ENCODE results near the gene ZNRF2. TPM values are rescaled to one million over a fixed set of nuclear protein-coding genes. Genes with fewer than 3 reads are reported as not detected.

ZNRF2 gene
- total RNA-seq, 1 donor from 2014 or later = 21.4 TPM

- intact Hi-C loops (cut with micrococcal nuclease) = loop anchor here (2.0 to 5.0 kb wide), 7 partner anchors 19 to 288 kb away; no protein-coding TSS in a partner anchor
- ATAC-seq (ENCODE audit: low read depth) (no peak), DNase-seq (no peak)
- H3K4me3 Mint-ChIP-seq = no peak overlapping the region
- peaks cover 58% of the 10 kb centered on the region for H3K4me1 Mint-ChIP-seq
- ChIA-PET CTCF (interaction anchor here (0.9 to 7.6 kb wide), 4 partner anchors 61 to 214 kb away, joined by 3 to 66 read pairs (median 3); no protein-coding TSS in a partner anchor), POLR2A (interaction anchor here (0.6 to 3.9 kb wide), 5 partner anchors 19 to 110 kb away, joined by 3 to 26 read pairs (median 6); partner anchors contain the start of gene ZNRF2)
- TF ChIP-seq, protein P1, sequence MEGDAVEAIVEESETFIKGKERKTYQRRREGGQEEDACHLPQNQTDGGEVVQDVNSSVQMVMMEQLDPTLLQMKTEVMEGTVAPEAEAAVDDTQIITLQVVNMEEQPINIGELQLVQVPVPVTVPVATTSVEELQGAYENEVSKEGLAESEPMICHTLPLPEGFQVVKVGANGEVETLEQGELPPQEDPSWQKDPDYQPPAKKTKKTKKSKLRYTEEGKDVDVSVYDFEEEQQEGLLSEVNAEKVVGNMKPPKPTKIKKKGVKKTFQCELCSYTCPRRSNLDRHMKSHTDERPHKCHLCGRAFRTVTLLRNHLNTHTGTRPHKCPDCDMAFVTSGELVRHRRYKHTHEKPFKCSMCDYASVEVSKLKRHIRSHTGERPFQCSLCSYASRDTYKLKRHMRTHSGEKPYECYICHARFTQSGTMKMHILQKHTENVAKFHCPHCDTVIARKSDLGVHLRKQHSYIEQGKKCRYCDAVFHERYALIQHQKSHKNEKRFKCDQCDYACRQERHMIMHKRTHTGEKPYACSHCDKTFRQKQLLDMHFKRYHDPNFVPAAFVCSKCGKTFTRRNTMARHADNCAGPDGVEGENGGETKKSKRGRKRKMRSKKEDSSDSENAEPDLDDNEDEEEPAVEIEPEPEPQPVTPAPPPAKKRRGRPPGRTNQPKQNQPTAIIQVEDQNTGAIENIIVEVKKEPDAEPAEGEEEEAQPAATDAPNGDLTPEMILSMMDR (IDR thresholded peaks at IDR 0.05) = no peak
- H3K9me3 Mint-ChIP-seq = no peaks in the 10 kb centered on the region
- H3K27me3 Mint-ChIP-seq = no peaks in the 10 kb centered on the region
- H3K36me3 Mint-ChIP-seq (ENCODE audit: low read depth) = no peaks in the 10 kb centered on the region
- H3K27ac Mint-ChIP-seq = no peak overlapping the region
Measured at GRCh38 chr7:30349816-30350215, 65.4 kb downstream of the ZNRF2 start.

DNA sequence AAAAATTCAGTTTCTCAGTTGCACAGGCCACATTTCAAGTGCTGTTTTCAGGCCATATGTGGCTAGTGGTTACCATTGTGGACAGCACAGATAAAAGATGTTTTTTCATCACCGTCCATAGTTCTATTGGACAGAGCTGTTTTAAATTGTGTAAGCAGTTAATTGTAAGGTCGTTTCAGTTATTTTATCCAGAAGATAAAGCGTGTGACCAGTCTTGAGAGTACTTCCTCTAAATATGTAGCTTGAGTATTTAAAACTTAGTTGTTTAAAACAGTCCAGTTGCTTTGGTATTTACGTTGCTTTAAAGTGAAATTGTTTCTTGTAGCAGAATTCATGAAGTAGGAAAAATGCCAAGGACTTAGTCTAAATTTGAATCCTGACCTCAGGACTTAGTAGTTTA lies 66.9 kb downstream of the ZNRF2 start:
- no peak overlapping the region for H3K27ac Mint-ChIP-seq
- CTCF ChIA-PET = interaction anchor here (1.0 to 7.6 kb wide), 3 partner anchors 28 to 187 kb away, joined by 3 to 66 read pairs (median 27); no protein-coding TSS in a partner anchor
- ATAC-seq (ENCODE audit: low read depth) (no peak), DNase-seq (no peak)
- H3K9me3 Mint-ChIP-seq = no peaks in the 10 kb centered on the region
- TF ChIP-seq, protein P1 (IDR thresholded peaks at IDR 0.05) = no peak
- intact Hi-C loops (cut with micrococcal nuclease) = loop anchor here (5.0 kb wide), 3 partner anchors 96 to 289 kb away; no protein-coding TSS in a partner anchor
- POLR2A ChIA-PET = interaction anchor here (0.7 to 3.9 kb wide), 4 partner anchors 21 to 127 kb away, joined by 4 to 23 read pairs (median 4); partner anchors contain the start of gene ZNRF2
- H3K4me1 Mint-ChIP-seq = peaks cover 47% of the 10 kb centered on the region
- no peaks in the 10 kb centered on the region for H3K27me3 Mint-ChIP-seq
- H3K36me3 Mint-ChIP-seq (ENCODE audit: low read depth) = peaks cover 7% of the 10 kb centered on the region
- no peak overlapping the region for H3K4me3 Mint-ChIP-seq

GRCh38 chr7:30351724-30352123 lies 67.3 kb downstream of the ZNRF2 start:
- H3K36me3 Mint-ChIP-seq (ENCODE audit: low read depth) = peaks cover 7% of the 10 kb centered on the region
- H3K27me3 Mint-ChIP-seq = no peaks in the 10 kb centered on the region
- ATAC-seq (ENCODE audit: low read depth) (no peak), DNase-seq (no peak)
- no peak overlapping the region for H3K27ac Mint-ChIP-seq
- H3K4me3 Mint-ChIP-seq = no peak overlapping the region
- CTCF ChIA-PET = interaction anchor here (1.0 to 7.6 kb wide), 6 partner anchors 24 to 190 kb away, joined by 3 to 66 read pairs (median 4); no protein-coding TSS in a partner anchor
- no peaks in the 10 kb centered on the region for H3K9me3 Mint-ChIP-seq
- intact Hi-C loops (cut with micrococcal nuclease) = loop anchor here (1.0 to 5.0 kb wide), 6 partner anchors 67 to 289 kb away; partner anchors contain the start of gene ZNRF2
- TF ChIP-seq, protein P1 (IDR thresholded peaks at IDR 0.05) = no peak
- peaks cover 43% of the 10 kb centered on the region for H3K4me1 Mint-ChIP-seq
- POLR2A ChIA-PET = interaction anchor here (0.7 to 1.9 kb wide), 2 partner anchors 21 to 126 kb away, joined by 4 read pairs; no protein-coding TSS in a partner anchor

DNA sequence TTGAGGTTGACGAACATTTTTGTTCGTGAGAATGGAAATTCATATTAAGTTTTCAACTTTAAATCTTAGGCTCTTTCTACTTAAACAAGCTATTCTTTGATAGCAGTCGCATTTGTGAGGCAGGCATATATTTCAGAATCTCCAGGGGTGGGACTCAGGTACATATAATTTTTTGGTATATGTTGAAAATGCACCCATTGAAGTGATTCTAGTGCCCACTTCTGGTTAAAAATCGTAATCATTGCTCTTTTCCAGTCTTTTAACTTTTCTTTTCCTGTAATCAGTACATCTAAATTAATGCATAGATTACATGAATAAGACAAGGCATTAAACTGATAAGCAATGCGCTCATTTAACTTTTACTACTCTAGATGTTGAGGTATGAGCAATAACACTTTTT lies 67.8 kb downstream of the ZNRF2 start:
- Mint-ChIP-seq H3K4me3 (no peak overlapping the region), H3K27ac (no peak overlapping the region), H3K9me3 (no peaks in the 10 kb centered on the region), H3K27me3 (no peaks in the 10 kb centered on the region), H3K4me1 (peaks cover 38% of the 10 kb centered on the region), H3K36me3 (ENCODE audit: low read depth) (peaks cover 11% of the 10 kb centered on the region)
- ChIA-PET CTCF (interaction anchor here (0.7 to 7.6 kb wide), 8 partner anchors 25 to 290 kb away, joined by 3 to 66 read pairs (median 4); partner anchors contain the start of gene ZNRF2), POLR2A (interaction anchor here (0.6 to 1.3 kb wide), 3 partner anchors 11 to 30 kb away, joined by 3 to 4 read pairs (median 3); no protein-coding TSS in a partner anchor)
- TF ChIP-seq, protein P1 (IDR thresholded peaks at IDR 0.05) = no peak
- intact Hi-C loops (cut with micrococcal nuclease) = loop anchor here (1.0 to 5.0 kb wide), 6 partner anchors 68 to 290 kb away; partner anchors contain the start of gene ZNRF2
- no peak for ATAC-seq (ENCODE audit: low read depth)
- no peak for DNase-seq

DNA sequence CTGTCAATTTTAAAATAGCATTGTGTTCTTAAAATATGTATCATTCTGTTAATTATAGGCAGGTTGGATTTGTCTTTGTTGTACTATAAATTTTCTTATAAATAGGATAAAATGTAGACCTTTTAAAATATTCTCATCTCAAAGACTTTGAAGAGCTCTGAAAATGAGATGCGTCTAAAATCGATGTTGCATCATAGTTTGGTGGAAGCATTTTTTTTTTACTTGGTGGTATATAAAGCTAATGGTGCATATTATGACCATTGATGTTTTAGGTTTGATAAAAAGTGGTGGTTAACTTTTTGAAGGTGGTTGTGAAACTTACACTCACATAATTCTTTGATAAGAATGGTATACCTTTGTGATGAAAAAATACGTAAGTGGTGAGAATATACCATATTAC lies 69.1 kb downstream of the ZNRF2 start:
- no peaks in the 10 kb centered on the region for H3K9me3 Mint-ChIP-seq
- H3K4me3 Mint-ChIP-seq = no peak overlapping the region
- TF ChIP-seq, protein P1 (IDR thresholded peaks at IDR 0.05) = no peak
- ATAC-seq (ENCODE audit: low read depth) = no peak
- H3K36me3 Mint-ChIP-seq (ENCODE audit: low read depth) = peaks cover 20% of the 10 kb centered on the region
- peaks cover 25% of the 10 kb centered on the region for H3K4me1 Mint-ChIP-seq
- DNase-seq = no peak
- POLR2A ChIA-PET = no interaction called here
- no peaks in the 10 kb centered on the region for H3K27me3 Mint-ChIP-seq
- CTCF ChIA-PET = interaction anchor here (0.9 to 7.6 kb wide), 4 partner anchors 76 to 210 kb away, joined by 3 to 66 read pairs (median 18); no protein-coding TSS in a partner anchor
- intact Hi-C loops (cut with micrococcal nuclease) = loop anchor here (5.0 kb wide), 3 partner anchors 94 to 291 kb away; no protein-coding TSS in a partner anchor
- no peak overlapping the region for H3K27ac Mint-ChIP-seq
